HepG2 (cell line): Measurements from ENCODE around the gene C1QL2. TPM values are rescaled to one million over a fixed set of nuclear protein-coding genes. Genes with fewer than 3 reads are reported as not detected.

Experiments used
- ATAC-seq: fragments of 200-7000 bp; cut with Tn5 transposase; 3 replicates; pipeline ENCODE4 v1.9.1; 2020; ENCODE audit warnings: mild to moderate bottlenecking, moderate library complexity
- BruUV-seq: library from RNA; stranded (reverse); fragments of 400-500 nt; replicated peaks from 2 replicates; lab custom pipeline; 2021; lab: Mats Ljungman, UMichigan
- CTCF ChIA-PET: fragments of 300-600 bp; formaldehyde crosslinking; extraction: SDS; loops from one replicate; lab custom pipeline; 2021; ENCODE audit warnings: low total read pairs, inconsistent platforms, low intra/inter-chr PET ratio; lab: Yijun Ruan, JAX
- POLR2A ChIA-PET: fragments of 350-600 bp; sonication (Branson Sonifier 250); formaldehyde crosslinking; loops from one replicate; lab custom pipeline; 2020; ENCODE audit warnings: antibody characterized with exemption, inconsistent platforms; lab: Yijun Ruan, JAX
- DNase-seq: peaks from one replicate; pipeline ENCODE4 v3.0.0-alpha.2; 2015; ENCODE audit warnings: low spot score
- FAIRE-seq: peaks from 3 replicates; lab custom pipeline; 2011; peaks lifted over from hg19 to GRCh38; lab: Jason Lieb, UNC
- H2AFZ ChIP-seq: one replicate; pipeline ENCODE4 v1.6.1; 2011; ENCODE audit warnings: low read length, inconsistent platforms
- H3K27ac ChIP-seq: fragments of 300-600 bp; 3 replicates; pipeline ENCODE4 v1.8.0; 2011; ENCODE audit warnings: mixed run types, mild to moderate bottlenecking, mixed read lengths, low read length, inconsistent platforms; ENCODE audit not compliant: insufficient read depth; ENCODE audit errors: extremely low read length
- H3K27me3 ChIP-seq, 2 experiments: fragments of 200-600 bp in 1 of 2; 2 replicates in 1 of 2; 3 replicates in 1 of 2; pipeline versions ENCODE4 v1.6.0 to v1.8.0; 2011; ENCODE audit warnings: low read length in 2 of 2, mild to moderate bottlenecking in 2 of 2, moderate library complexity in 2 of 2, inconsistent platforms in 1 of 2; ENCODE audit not compliant: insufficient read depth in 2 of 2, control insufficient read depth in 1 of 2
- H3K36me3 ChIP-seq, 2 experiments: fragments of 200-600 bp in 1 of 2; replicated peaks in 1 of 2; 2 replicates in 1 of 2; 3 replicates in 1 of 2; pipeline versions ENCODE4 v1.5.1 to v1.8.0; 2011; ENCODE audit warnings: low read length in 2 of 2, inconsistent platforms in 1 of 2; ENCODE audit not compliant: insufficient read depth in 2 of 2, control insufficient read depth in 1 of 2
- H3K4me1 ChIP-seq: 2 replicates; pipeline ENCODE4 v1.5.1; 2012; ENCODE audit warnings: low read length, inconsistent platforms; ENCODE audit not compliant: insufficient read depth
- H3K4me2 ChIP-seq: 2 replicates; pipeline ENCODE4 v1.6.0; 2011; ENCODE audit warnings: low read depth, low read length, inconsistent platforms
- H3K4me3 ChIP-seq, 3 experiments: fragments of 200-600 bp in 1 of 3; sonication (generic), shearing (Covaris generic) in 1 of 3; replicated peaks in 1 of 3; 2 replicates each; pipeline ENCODE4 v1.5.1; 2011 to 2016; ENCODE audit warnings: low read length in 3 of 3, inconsistent platforms in 2 of 3, low read depth in 2 of 3, mild to moderate bottlenecking in 2 of 3, control low read depth in 1 of 3, mixed read lengths in 1 of 3; ENCODE audit not compliant: insufficient read depth in 1 of 3
- H3K79me2 ChIP-seq: one replicate; pipeline ENCODE4 v1.6.1; 2011; ENCODE audit warnings: low read length, inconsistent platforms; ENCODE audit not compliant: insufficient read depth
- H3K9ac ChIP-seq: 2 replicates; pipeline ENCODE4 v1.6.0; 2011; ENCODE audit warnings: mild to moderate bottlenecking, low read depth, low read length, inconsistent platforms; ENCODE audit not compliant: insufficient read depth
- H3K9me3 ChIP-seq: 2 replicates; pipeline ENCODE4 v1.5.1; 2012; ENCODE audit warnings: mild to moderate bottlenecking, low read length
- H4K20me1 ChIP-seq: 2 replicates; pipeline ENCODE4 v1.6.0; 2011; ENCODE audit warnings: inconsistent platforms, mild to moderate bottlenecking, low read length, moderate library complexity; ENCODE audit not compliant: insufficient read depth
- AFF4 ChIP-seq: sonication (generic); formaldehyde crosslinking; IDR thresholded peaks from 2 replicates; pipeline ENCODE4 v1.4.0; 2020; ENCODE audit warnings: missing genetic modification reagents
- DRAP1 ChIP-seq: IDR thresholded peaks from 2 replicates; pipeline ENCODE4 v1.6.1; 2016; ENCODE audit warnings: missing genetic modification reagents, missing compliant biosample characterization
- E2F1 ChIP-seq: sonication (generic); formaldehyde crosslinking; IDR thresholded peaks from 2 replicates; pipeline ENCODE4 v1.5.0; 2020; ENCODE audit warnings: missing genetic modification reagents
- GTF2F1 ChIP-seq: fragments of 150-350 bp; IDR thresholded peaks from 2 replicates; pipeline ENCODE4 v1.6.1; 2014; ENCODE audit warnings: low read length
- HMG20A ChIP-seq: IDR thresholded peaks from 2 replicates; pipeline ENCODE4 v1.6.1; 2016; ENCODE audit warnings: borderline replicate concordance
- KLF9 ChIP-seq: IDR thresholded peaks from 2 replicates; pipeline ENCODE4 v1.6.1; 2016; ENCODE audit warnings: low read depth
- NCOR1 ChIP-seq: fragments of 200-600 bp; sonication (generic); IDR thresholded peaks from 2 replicates; pipeline ENCODE4 v1.7.0; 2017; ENCODE audit warnings: antibody characterized with exemption, low read length, borderline replicate concordance
- RARA ChIP-seq: IDR thresholded peaks from 2 replicates; pipeline ENCODE4 v1.6.1; 2016; ENCODE audit warnings: missing genetic modification reagents, missing compliant biosample characterization
- STAT5B ChIP-seq: sonication (generic); formaldehyde crosslinking; IDR thresholded peaks from 2 replicates; pipeline ENCODE4 v1.4.0; 2020; ENCODE audit warnings: missing genetic modification reagents
- ZFP82 ChIP-seq: sonication (generic); formaldehyde crosslinking; IDR thresholded peaks from 2 replicates; pipeline ENCODE4 v1.5.1; 2020; ENCODE audit warnings: mild to moderate bottlenecking, missing genetic modification reagents, borderline replicate concordance
- ZMAT3 ChIP-seq: sonication (generic); formaldehyde crosslinking; conservative IDR thresholded peaks from 2 replicates; pipeline ENCODE4 v1.7.0; 2021; ENCODE audit warnings: missing genetic modification reagents
- ZNF280D ChIP-seq: sonication (generic); formaldehyde crosslinking; IDR thresholded peaks from 2 replicates; pipeline ENCODE4 v1.5.1; 2020; ENCODE audit warnings: mild to moderate bottlenecking, missing genetic modification reagents
- ZNF354B ChIP-seq: sonication (generic); formaldehyde crosslinking; IDR thresholded peaks from 2 replicates; pipeline ENCODE4 v1.8.0; 2022; ENCODE audit warnings: mild to moderate bottlenecking, missing genetic modification reagents
- ZNF75D ChIP-seq: sonication (generic); formaldehyde crosslinking; IDR thresholded peaks from 2 replicates; pipeline ENCODE4 v1.8.1; 2023; ENCODE audit warnings: missing genetic modification reagents, mild to moderate bottlenecking, borderline replicate concordance
- WGBS: methylation state at CpG from one replicate; pipeline ENCODE4 v1.1.6; 2017; ENCODE audit warnings: low lambda C conversion rate; 5-methylcytosine and 5-hydroxymethylcytosine counted together
- in situ Hi-C: cut with HindIII; loops from 2 replicates; pipeline ENCODE4 v1.10.0; 2017; ENCODE audit warnings: low pct_unique_long_range_greater_than_20kb; ENCODE audit not compliant: extremely low pct_ligation_motif_present
- intact Hi-C: fragments of 100-400 bp; cut with micrococcal nuclease; formaldehyde crosslinking; loops from one replicate; pipeline ENCODE4 v1.10.0; 2022; ENCODE audit not compliant: unreplicated experiment
- polyA plus RNA-seq, 8 experiments: library from polyadenylated mRNA; depleted of rRNA in 3 of 8; stranded (reverse) in 7 of 8; unstranded in 1 of 8; fragments of >200 nt; fragmentation: Illumina TruSeq in 4 of 8; extraction: Trizol in 4 of 8; gene quantifications; 2 replicates each; pipeline versions ENCODE4 v1.2.1 to v1.2.3, GENCODE V29; 2011 to 2016; ENCODE audit warnings: low read depth in 4 of 8, missing spikeins in 1 of 8, mixed read lengths in 1 of 8; ENCODE audit not compliant: insufficient read depth in 1 of 8
- total RNA-seq, 5 experiments: library from RNA; depleted of rRNA; stranded (reverse); fragments of >200 nt; fragmentation: Illumina TruSeq; extraction: Trizol; gene quantifications; 2 replicates each; pipeline ENCODE4 v1.2.3, GENCODE V29; 2016; ENCODE audit warnings: low read depth in 1 of 5

C1QL2 gene
- total and polyA plus RNA-seq, 2 of the 13 experiments (the other 11 are each of a cell fraction or from before 2014, with no cell fraction given) = not detected

GRCh38 chr2:119174993-119175347 is 16.4 kb upstream of the C1QL2 start (continued):
- no peak for TF ChIP-seq ZNF75D
- TF ChIP-seq STAT5B (CRISPR knock-in tag) = no peak
- TF ChIP-seq E2F1 (CRISPR knock-in tag) = no peak
- TF ChIP-seq RARA (CRISPR knock-in tag) = no peak

GRCh38 chr2:119174216-119174992 is 15.9 kb upstream of the C1QL2 start:
- H3K4me3 ChIP-seq = no peak overlapping the region
- TF ChIP-seq HMG20A (CRISPR knock-in tag) (no peak), DRAP1 (CRISPR knock-in tag) (no peak), AFF4 (CRISPR knock-in tag) (no peak), ZMAT3 (CRISPR knock-in tag) (no peak), KLF9 (CRISPR knock-in tag) (no peak), GTF2F1 (no peak), ZNF354B (no peak), NCOR1 (no peak), ZNF280D (CRISPR knock-in tag) (no peak), ZFP82 (CRISPR knock-in tag) (no peak)

More at GRCh38 chr2:119174216-119174992, 15.9 kb upstream of the C1QL2 start:
- CTCF ChIA-PET = interaction anchor here (1.1 to 3.1 kb wide), 3 partner anchors 146 to 292 kb away, joined by 4 to 23 read pairs (median 14); no protein-coding TSS in a partner anchor
- Histone ChIP-seq H3K4me2 (no peak overlapping the region), H3K4me1 (no peaks in the 10 kb centered on the region), H3K36me3 (no peaks in the 10 kb centered on the region), H3K9ac (no peak overlapping the region), H3K27me3 (peaks cover 0 to 23% of the 10 kb centered on the region in 2 experiments; a peak in 1 of 5 replicates), H4K20me1 (no peaks in the 10 kb centered on the region), H3K27ac (no peak overlapping the region), H3K9me3 (no peaks in the 10 kb centered on the region), H2AFZ (no peak overlapping the region), H3K79me2 (no peaks in the 10 kb centered on the region)
- POLR2A ChIA-PET = no interaction called here
- WGBS = 26% methylated on average over 22 of the region's 22 CpGs
- FAIRE-seq (peak; percentile 88), DNase-seq (peak; percentile 37), ATAC-seq (peak; percentile 93)
- in situ Hi-C loops (loop anchor here (5.0 kb wide), 1 partner anchor 162 kb away; no protein-coding TSS in a partner anchor), intact Hi-C loops (loop anchor here (1.0 to 2.0 kb wide), 3 partner anchors 146 to 293 kb away; no protein-coding TSS in a partner anchor)
- no TSS peak for BruUV-seq
